Naive thymus-derived CD8-positive, alpha-beta T cell (primary cell): ENCODE measurements around the gene KHDC1. TPM values are rescaled to one million over a fixed set of nuclear protein-coding genes. Genes with fewer than 3 reads are reported as not detected.
"Not testable (repeated sequence)": the region's sequence is repeated elsewhere in the genome, so short reads cannot be mapped to it uniquely, and the experiment has no call there.

ENCODE experiments used
- ATAC-seq, 2 donors: fragments of 150-1000 bp; cut with Tn5 transposase in 1 of 2; sonication (Bioruptor Pico), chemical (Tn5 transposase) in 1 of 2; 1 replicate in 1 of 2; 2 replicates in 1 of 2; pipeline ENCODE4 v1.10.0; 2021; ENCODE audit warnings: mild to moderate bottlenecking in 2 of 2, moderate library complexity in 2 of 2
- POLR2A ChIA-PET: fragments of 350-600 bp; sonication (Branson Sonifier 250); formaldehyde crosslinking; loops from one replicate; lab custom pipeline; 2021; ENCODE audit warnings: antibody characterized with exemption; lab: Charles Lee
- DNase-seq, 10 donors: peaks; one replicate each; pipeline versions ENCODE4 v3.0.0 to v3.0.0-alpha.2; 2020 to 2022
- H3K27ac Mint-ChIP-seq, 10 donors: one replicate each; pipeline ENCODE4 v1.8.0; 2020 to 2022; ENCODE audit warnings: mild to moderate bottlenecking in 10 of 10, mixed read lengths in 10 of 10, moderate library complexity in 4 of 10, inconsistent platforms in 1 of 10
- H3K27me3 Mint-ChIP-seq, 5 donors: one replicate each; pipeline ENCODE4 v1.8.0; 2021 to 2022; ENCODE audit warnings: mixed read lengths in 5 of 5
- H3K36me3 Mint-ChIP-seq, 3 donors: one replicate each; pipeline ENCODE4 v1.8.0; 2020 to 2022; ENCODE audit warnings: mixed read lengths in 3 of 3, mild to moderate bottlenecking in 2 of 3, inconsistent platforms in 1 of 3
- H3K4me1 Mint-ChIP-seq, 4 donors: one replicate each; pipeline ENCODE4 v1.8.0; 2021 to 2022; ENCODE audit warnings: mixed read lengths in 4 of 4
- H3K4me3 Mint-ChIP-seq, 10 donors: one replicate each; pipeline ENCODE4 v1.8.0; 2020 to 2022; ENCODE audit warnings: mild to moderate bottlenecking in 10 of 10, mixed read lengths in 10 of 10, moderate library complexity in 6 of 10, inconsistent platforms in 1 of 10
- H3K9me3 Mint-ChIP-seq, 9 donors: one replicate each; pipeline ENCODE4 v1.8.0; 2020 to 2022; ENCODE audit warnings: mixed read lengths in 9 of 9, mild to moderate bottlenecking in 3 of 9, inconsistent platforms in 1 of 9, moderate library complexity in 1 of 9
- polyA plus RNA-seq, 3 donors: library from polyadenylated mRNA; unstranded; fragments of 300-500 nt; fragmentation: Illumina TruSeq; gene quantifications; one replicate each; pipeline ENCODE4 v1.2.3, GENCODE V29; 2021
- total RNA-seq, 8 experiments: library from RNA in 2 of 8; stranded (reverse) in 2 of 8; gene quantifications; one replicate each; pipeline ENCODE4 v1.2.3 and lab custom pipeline; 2021 to 2026

The KHDC1 gene
- total and polyA plus RNA-seq, 5 experiments from 2014 or later: 0.68 to 2.7 (median 0.84) TPM

GRCh38 chr6:73240730-73241129, 22.3 kb downstream of the KHDC1 start:
- POLR2A ChIA-PET: no interaction called here
- Mint-ChIP-seq H3K27ac (no peak overlapping the region), H3K36me3 (no peaks in the 10 kb centered on the region), H3K4me3 (no peak overlapping the region), H3K27me3 (peaks cover 2 to 9% (median 4%) of the 10 kb centered on the region in 5 donors), H3K9me3 (peaks cover 0 to under 1% (median 0%) of the 10 kb centered on the region in 9 donors), H3K4me1 (no peaks in the 10 kb centered on the region)
- no peak for ATAC-seq
- DNase-seq: no peak

GRCh38 chr6:73236144-73236750, 26.7 kb downstream of the KHDC1 start:
- H3K27ac Mint-ChIP-seq: no peak overlapping the region
- peaks cover 0 to 2% (median 0%) of the 10 kb centered on the region in 5 donors for H3K27me3 Mint-ChIP-seq
- no peaks in the 10 kb centered on the region for H3K4me1 Mint-ChIP-seq
- peaks cover 0 to 2% (median 0%) of the 10 kb centered on the region in 9 donors for H3K9me3 Mint-ChIP-seq
- H3K36me3 Mint-ChIP-seq: no peaks in the 10 kb centered on the region
- POLR2A ChIA-PET: no interaction called here
- no peak for ATAC-seq
- no peak for DNase-seq
- H3K4me3 Mint-ChIP-seq: no peak overlapping the region

- ATAC-seq: no peak
- H3K4me1 Mint-ChIP-seq: no peaks in the 10 kb centered on the region
- no peak overlapping the region for H3K4me3 Mint-ChIP-seq
- peaks cover 0 to 2% (median 0%) of the 10 kb centered on the region in 9 donors for H3K9me3 Mint-ChIP-seq
- POLR2A ChIA-PET: no interaction called here
- H3K27me3 Mint-ChIP-seq: no peaks in the 10 kb centered on the region
- no peaks in the 10 kb centered on the region for H3K36me3 Mint-ChIP-seq
- DNase-seq: no peak
- H3K27ac Mint-ChIP-seq: no peak overlapping the region
These were observed 28.3 kb downstream of the KHDC1 start for GRCh38 chr6:73234733-73235132.

- H3K27me3 Mint-ChIP-seq, H3K4me1 Mint-ChIP-seq, H3K4me3 Mint-ChIP-seq, H3K9me3 Mint-ChIP-seq, H3K36me3 Mint-ChIP-seq, DNase-seq, H3K27ac Mint-ChIP-seq, POLR2A ChIA-PET, ATAC-seq: not testable (repeated sequence)
These were observed 29.0 kb downstream of the KHDC1 start for GRCh38 chr6:73233971-73234370.

GRCh38 chr6:73233048-73233447, 29.9 kb downstream of the KHDC1 start:
- Mint-ChIP-seq H3K27me3 (no peaks in the 10 kb centered on the region), H3K36me3 (no peaks in the 10 kb centered on the region), H3K4me1 (no peaks in the 10 kb centered on the region), H3K9me3 (peaks cover 0 to 2% (median 0%) of the 10 kb centered on the region in 9 donors), H3K4me3 (no peak overlapping the region), H3K27ac (no peak overlapping the region)
- POLR2A ChIA-PET: no interaction called here
- no peak for ATAC-seq
- DNase-seq: no peak

- H3K4me1 Mint-ChIP-seq: no peaks in the 10 kb centered on the region
- DNase-seq: no peak
- H3K9me3 Mint-ChIP-seq: peaks cover 0 to 2% (median 0%) of the 10 kb centered on the region in 9 donors
- ATAC-seq: no peak
- no peaks in the 10 kb centered on the region for H3K27me3 Mint-ChIP-seq
- no peak overlapping the region for H3K27ac Mint-ChIP-seq
- POLR2A ChIA-PET: no interaction called here
- H3K36me3 Mint-ChIP-seq: no peaks in the 10 kb centered on the region
- H3K4me3 Mint-ChIP-seq: no peak overlapping the region
These were observed 31.0 kb downstream of the KHDC1 start for GRCh38 chr6:73231986-73232391.

- no peaks in the 10 kb centered on the region for H3K27me3 Mint-ChIP-seq
- H3K9me3 Mint-ChIP-seq: no peaks in the 10 kb centered on the region
- H3K27ac Mint-ChIP-seq: no peak overlapping the region
- DNase-seq (no peak), ATAC-seq (no peak)
- no peak overlapping the region for H3K4me3 Mint-ChIP-seq
- no peaks in the 10 kb centered on the region for H3K36me3 Mint-ChIP-seq
- no peaks in the 10 kb centered on the region for H3K4me1 Mint-ChIP-seq
- POLR2A ChIA-PET: no interaction called here
These were observed 35.3 kb downstream of the KHDC1 start for GRCh38 chr6:73227606-73228255.

GRCh38 chr6:73225396-73225795, 37.6 kb downstream of the KHDC1 start, which contains the start of gene KHDC1L:
Gene KHDC1L, minus strand, starts transcription at chr6:73225496. Its CDS starts 88 bp downstream, at chr6:73225408.
- H3K36me3 Mint-ChIP-seq: no peaks in the 10 kb centered on the region
- ATAC-seq (no peak), DNase-seq (no peak)
- H3K4me1 Mint-ChIP-seq: no peaks in the 10 kb centered on the region
- H3K9me3 Mint-ChIP-seq: no peaks in the 10 kb centered on the region
- no peak within 1 kb of the TSS for H3K27ac Mint-ChIP-seq
- H3K27me3 Mint-ChIP-seq: no peaks in the 10 kb centered on the region
- POLR2A ChIA-PET: no interaction called here
- H3K4me3 Mint-ChIP-seq: no peak within 1 kb of the TSS

- Mint-ChIP-seq H3K4me3 (no peak overlapping the region), H3K36me3 (peaks cover 0 to 4% (median 0%) of the 10 kb centered on the region in 3 donors), H3K4me1 (no peaks in the 10 kb centered on the region), H3K27ac (no peak overlapping the region), H3K27me3 (peaks cover 0 to 8% (median 2%) of the 10 kb centered on the region in 5 donors), H3K9me3 (peaks cover 0 to 6% (median 0%) of the 10 kb centered on the region in 9 donors)
- no peak for DNase-seq
- POLR2A ChIA-PET: no interaction called here
- ATAC-seq: no peak
These were observed 46.1 kb downstream of the KHDC1 start for GRCh38 chr6:73216859-73217258.

- peaks cover 0 to 10% (median 1%) of the 10 kb centered on the region in 5 donors for H3K27me3 Mint-ChIP-seq
- no peaks in the 10 kb centered on the region for H3K4me1 Mint-ChIP-seq
- no peak for ATAC-seq
These were observed 53.9 kb downstream of the KHDC1 start for GRCh38 chr6:73209117-73209516.

GRCh38 chr6:73207221-73207837, 55.7 kb downstream of the KHDC1 start:
- POLR2A ChIA-PET: no interaction called here
- H3K27me3 Mint-ChIP-seq: peaks cover 0 to 10% (median 1%) of the 10 kb centered on the region in 5 donors
- H3K4me1 Mint-ChIP-seq: no peaks in the 10 kb centered on the region
- no peak overlapping the region for H3K4me3 Mint-ChIP-seq
- H3K36me3 Mint-ChIP-seq: no peaks in the 10 kb centered on the region
- no peak overlapping the region for H3K27ac Mint-ChIP-seq
- ATAC-seq: no peak
- DNase-seq: no peak
- H3K9me3 Mint-ChIP-seq: peaks cover 0 to 4% (median 0%) of the 10 kb centered on the region in 9 donors

More at GRCh38 chr6:73209117-73209516, 53.9 kb downstream of the KHDC1 start:
- no peak overlapping the region for H3K4me3 Mint-ChIP-seq
- H3K36me3 Mint-ChIP-seq: no peaks in the 10 kb centered on the region
- H3K9me3 Mint-ChIP-seq: peaks cover 0 to 4% (median 0%) of the 10 kb centered on the region in 9 donors
- POLR2A ChIA-PET: no interaction called here
- no peak for DNase-seq
- H3K27ac Mint-ChIP-seq: no peak overlapping the region

- no peak for DNase-seq
- no peaks in the 10 kb centered on the region for H3K36me3 Mint-ChIP-seq
- H3K4me1 Mint-ChIP-seq: no peaks in the 10 kb centered on the region
- peaks cover 0 to 10% (median 1%) of the 10 kb centered on the region in 5 donors for H3K27me3 Mint-ChIP-seq
- H3K9me3 Mint-ChIP-seq: peaks cover 0 to 4% (median 0%) of the 10 kb centered on the region in 9 donors
- H3K4me3 Mint-ChIP-seq: no peak overlapping the region
- no peak overlapping the region for H3K27ac Mint-ChIP-seq
- POLR2A ChIA-PET: no interaction called here
- no peak for ATAC-seq
These were observed 58.7 kb downstream of the KHDC1 start for GRCh38 chr6:73204252-73204651.

GRCh38 chr6:73203098-73203497, 59.9 kb downstream of the KHDC1 start:
- ATAC-seq (no peak), DNase-seq (no peak)
- Mint-ChIP-seq H3K4me3 (no peak overlapping the region), H3K27me3 (peaks cover 0 to 10% (median 1%) of the 10 kb centered on the region in 5 donors), H3K36me3 (no peaks in the 10 kb centered on the region), H3K27ac (no peak overlapping the region), H3K9me3 (peaks cover 0 to 4% (median 0%) of the 10 kb centered on the region in 9 donors), H3K4me1 (no peaks in the 10 kb centered on the region)
- POLR2A ChIA-PET: no interaction called here
